ENCODE measurements around the gene SPCS3.

DNA sequence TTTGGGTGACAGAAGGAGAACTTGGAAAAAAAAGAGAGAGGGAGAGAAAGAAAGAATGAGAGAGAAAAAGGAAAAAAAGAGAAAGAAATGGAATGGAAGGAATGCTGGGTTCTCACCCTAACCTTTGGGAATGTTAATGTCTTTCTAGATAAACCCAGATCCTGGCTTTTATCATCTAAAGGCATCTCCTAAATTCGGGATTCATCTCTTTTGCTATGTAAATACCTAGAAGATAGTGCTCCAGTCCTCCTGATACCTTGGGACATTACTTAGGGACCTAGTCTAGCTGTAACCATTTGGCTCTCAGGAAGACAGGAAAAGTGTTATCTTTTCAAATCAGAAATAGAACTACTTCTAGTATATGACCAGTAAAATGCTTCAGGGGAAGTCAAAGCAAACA is 15.8 kb upstream of the SPCS3 start:
- no peak for TF ChIP-seq EZH2 (IDR thresholded peaks at IDR 0.05; ENCODE audit: borderline replicate concordance, low read length)
- TF ChIP-seq, protein P1, sequence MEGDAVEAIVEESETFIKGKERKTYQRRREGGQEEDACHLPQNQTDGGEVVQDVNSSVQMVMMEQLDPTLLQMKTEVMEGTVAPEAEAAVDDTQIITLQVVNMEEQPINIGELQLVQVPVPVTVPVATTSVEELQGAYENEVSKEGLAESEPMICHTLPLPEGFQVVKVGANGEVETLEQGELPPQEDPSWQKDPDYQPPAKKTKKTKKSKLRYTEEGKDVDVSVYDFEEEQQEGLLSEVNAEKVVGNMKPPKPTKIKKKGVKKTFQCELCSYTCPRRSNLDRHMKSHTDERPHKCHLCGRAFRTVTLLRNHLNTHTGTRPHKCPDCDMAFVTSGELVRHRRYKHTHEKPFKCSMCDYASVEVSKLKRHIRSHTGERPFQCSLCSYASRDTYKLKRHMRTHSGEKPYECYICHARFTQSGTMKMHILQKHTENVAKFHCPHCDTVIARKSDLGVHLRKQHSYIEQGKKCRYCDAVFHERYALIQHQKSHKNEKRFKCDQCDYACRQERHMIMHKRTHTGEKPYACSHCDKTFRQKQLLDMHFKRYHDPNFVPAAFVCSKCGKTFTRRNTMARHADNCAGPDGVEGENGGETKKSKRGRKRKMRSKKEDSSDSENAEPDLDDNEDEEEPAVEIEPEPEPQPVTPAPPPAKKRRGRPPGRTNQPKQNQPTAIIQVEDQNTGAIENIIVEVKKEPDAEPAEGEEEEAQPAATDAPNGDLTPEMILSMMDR (IDR thresholded peaks at IDR 0.05; ENCODE audit: low read length), result no peak
